ENCODE measurements around the gene NCF2. TPM values are rescaled to one million over a fixed set of nuclear protein-coding genes. Genes with fewer than 3 reads are reported as not detected.
"Not testable (repeated sequence)": the region's sequence is repeated elsewhere in the genome, so short reads cannot be mapped to it uniquely, and the experiment has no call there.

NCF2 gene, protein sequence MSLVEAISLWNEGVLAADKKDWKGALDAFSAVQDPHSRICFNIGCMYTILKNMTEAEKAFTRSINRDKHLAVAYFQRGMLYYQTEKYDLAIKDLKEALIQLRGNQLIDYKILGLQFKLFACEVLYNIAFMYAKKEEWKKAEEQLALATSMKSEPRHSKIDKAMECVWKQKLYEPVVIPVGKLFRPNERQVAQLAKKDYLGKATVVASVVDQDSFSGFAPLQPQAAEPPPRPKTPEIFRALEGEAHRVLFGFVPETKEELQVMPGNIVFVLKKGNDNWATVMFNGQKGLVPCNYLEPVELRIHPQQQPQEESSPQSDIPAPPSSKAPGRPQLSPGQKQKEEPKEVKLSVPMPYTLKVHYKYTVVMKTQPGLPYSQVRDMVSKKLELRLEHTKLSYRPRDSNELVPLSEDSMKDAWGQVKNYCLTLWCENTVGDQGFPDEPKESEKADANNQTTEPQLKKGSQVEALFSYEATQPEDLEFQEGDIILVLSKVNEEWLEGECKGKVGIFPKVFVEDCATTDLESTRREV
- polyA plus RNA-seq (ENCODE audit: insufficient read length), result 2.9 TPM
- long read RNA-seq, donor 1, partial matches to known transcripts, result 0 of 2 reads
- long read RNA-seq, donor 1, other reads (novel, unspliced or antisense), result 0 of 2 reads
- long read RNA-seq, donor 2, result 0 reads
- long read RNA-seq, donor 3, partial matches to known transcripts, result 0 of 1 reads
- long read RNA-seq, donor 3, other reads (novel, unspliced or antisense), result 0 of 1 reads
- long read RNA-seq, donor 4, result 0 reads
- long read RNA-seq, donor 5, result 0 reads
- long read RNA-seq, donor 6, result 0 reads
- long read RNA-seq, donor 7, result 0 reads
- long read RNA-seq, donor 8, result 0 reads

- DNase-seq, result no peak
These were observed at the start of gene NCF2 for GRCh38 chr1:183590244-183591191. Gene NCF2 (minus strand): TSS chr1:183590459. CDS start chr1:183590329, 130 bp downstream.

DNA sequence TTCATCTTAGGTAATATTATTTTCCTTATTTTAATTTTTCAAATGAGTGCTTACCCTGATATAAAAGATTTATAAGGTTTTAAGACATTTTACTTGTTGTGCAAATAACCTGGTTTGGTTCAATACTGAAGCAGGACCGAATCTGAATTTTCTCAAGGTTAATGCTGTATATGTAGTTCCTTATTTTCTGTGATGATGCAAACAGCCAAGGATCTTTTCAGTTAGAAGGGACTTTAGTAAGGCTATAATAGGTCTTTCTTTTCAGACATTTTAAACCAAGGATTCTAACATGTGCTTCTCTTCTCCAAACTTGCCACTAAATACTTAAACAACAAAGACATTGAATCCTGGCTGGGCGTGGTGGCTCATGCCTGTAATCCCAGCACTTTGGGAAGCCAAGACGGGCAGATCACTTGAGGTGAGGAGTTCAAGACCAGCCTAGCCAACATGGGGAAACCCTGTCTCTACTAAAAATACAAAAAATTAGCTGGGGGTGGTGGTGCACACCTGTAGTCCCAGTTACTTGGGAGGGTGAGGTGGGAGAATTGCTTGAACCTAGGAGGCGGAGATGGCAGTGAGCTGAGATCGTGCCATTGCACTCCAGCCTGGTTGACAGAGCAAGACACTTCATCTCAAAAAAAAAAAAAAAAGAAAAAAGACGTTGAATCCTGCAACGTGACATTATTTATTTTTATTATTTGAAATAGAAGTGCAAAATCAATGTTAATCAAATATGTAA, 48.6 kb upstream of the NCF2 start:
- DNase-seq, result no peak

DNA sequence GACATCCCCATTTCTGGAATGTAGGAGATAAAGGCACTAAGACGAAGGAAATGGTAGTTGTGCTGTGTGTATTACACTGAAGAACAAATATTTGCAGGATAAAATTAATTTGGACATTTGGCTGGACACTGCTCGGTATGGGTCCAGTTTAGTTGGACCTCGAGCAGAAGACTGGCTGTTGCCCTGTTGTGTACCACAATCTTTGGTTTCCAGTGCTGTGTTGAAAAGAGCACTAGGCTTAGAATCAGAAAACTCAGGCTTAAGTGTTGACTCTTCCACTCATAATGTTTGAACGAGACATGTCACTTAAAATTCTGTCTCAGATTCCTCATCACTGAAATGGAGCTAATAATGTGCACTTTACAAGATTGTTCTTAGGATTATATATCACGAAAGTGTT, 46.5 kb upstream of the NCF2 start:
- no peak for DNase-seq

GRCh38 chr1:183636334-183636682, 46.0 kb upstream of the NCF2 start:
- no peak for DNase-seq

DNA sequence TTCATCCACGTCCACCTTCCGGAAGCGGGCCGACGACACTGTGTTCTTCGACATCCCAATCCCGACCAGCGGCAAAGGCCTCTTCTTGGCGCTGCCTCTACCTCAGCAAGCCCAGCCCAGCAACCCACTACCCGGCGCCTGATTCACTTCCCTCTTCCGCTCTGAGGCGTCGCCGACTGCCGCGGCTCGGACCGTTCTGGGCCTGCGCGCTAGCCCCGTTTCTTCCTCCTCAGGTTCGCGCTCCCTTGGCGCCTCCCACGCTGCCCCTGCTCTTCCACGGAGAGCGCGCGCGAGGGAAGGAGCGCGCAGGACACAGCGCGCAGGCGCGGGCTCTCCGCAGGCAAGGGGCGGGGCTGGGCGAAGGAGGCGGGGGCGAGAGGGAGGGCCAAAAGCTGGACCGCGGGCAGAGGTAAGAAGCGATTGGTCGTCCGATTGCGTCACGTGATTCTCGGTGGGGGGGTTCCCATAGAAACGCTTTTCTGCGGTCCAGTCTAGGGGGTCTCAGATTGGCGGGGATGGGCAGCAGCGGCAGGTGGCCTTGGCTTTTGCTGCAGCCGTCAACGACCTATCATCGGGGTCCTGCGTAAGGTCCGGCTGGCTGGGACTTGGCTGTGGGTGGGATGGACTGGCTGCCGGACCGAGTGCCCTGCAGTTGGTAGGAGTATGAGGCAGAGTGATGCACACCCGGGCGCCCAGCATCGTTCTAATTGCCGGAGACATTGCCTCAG, 45.5 kb upstream of the NCF2 start, which contains the start of gene ARPC5:
TSS of gene ARPC5 (minus strand) at position 178 of the 728 bp plus-strand sequence. CDS start at position 54, 124 bp downstream.
- DNase-seq, result peak; percentile 97

DNA sequence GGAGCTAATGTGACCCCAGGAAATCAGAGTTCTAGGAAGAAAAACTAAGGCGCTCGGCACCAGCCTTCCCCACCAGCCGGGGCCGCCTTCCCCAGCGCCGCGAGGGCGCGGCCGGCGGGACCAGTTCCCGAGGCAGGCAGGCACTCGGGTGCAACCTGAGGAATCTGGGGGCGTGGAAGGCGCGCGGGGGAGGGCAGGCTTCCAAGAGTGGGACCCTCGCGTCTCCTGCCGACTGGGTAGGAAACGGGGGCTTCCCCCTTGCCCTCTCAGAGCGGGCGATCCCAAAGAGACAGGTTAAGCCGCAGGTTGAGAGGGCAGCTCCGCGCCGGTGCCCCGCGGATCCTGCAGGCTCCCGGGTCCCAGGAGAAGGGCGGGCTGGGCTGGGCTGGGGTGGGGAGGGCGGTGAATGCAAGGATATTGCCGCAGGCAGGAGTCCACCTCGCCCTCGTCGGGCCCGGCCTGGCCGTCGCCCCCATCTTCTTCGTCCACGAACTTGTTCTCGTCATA, 44.9 kb upstream of the NCF2 start:
- peak; percentile 42 for DNase-seq

GRCh38 chr1:183634429-183635065, 44.3 kb upstream of the NCF2 start:
- DNase-seq, result no peak

GRCh38 chr1:183633676-183634343, 43.6 kb upstream of the NCF2 start:
- DNase-seq, result peak; percentile 49

DNA sequence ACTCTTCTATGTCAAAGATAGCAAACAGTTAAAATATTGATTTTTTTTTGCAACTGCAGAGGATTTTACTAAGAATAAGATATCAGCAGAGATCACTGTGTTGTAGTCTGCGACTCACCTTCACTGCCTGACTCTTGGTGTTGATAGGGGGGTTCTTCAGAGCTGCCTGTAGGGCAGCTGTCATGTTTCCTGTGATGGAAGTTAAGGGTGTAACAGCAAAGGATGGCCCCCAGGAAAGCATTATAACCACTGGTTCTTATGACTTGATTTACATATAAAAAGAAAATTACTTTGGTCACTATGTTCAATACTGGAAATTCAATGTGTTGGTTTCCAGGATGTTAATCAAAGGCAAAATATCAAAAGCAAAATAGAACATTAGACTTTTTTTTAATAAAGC, 42.7 kb upstream of the NCF2 start:
- DNase-seq, result no peak

GRCh38 chr1:183632114-183632513, 41.9 kb upstream of the NCF2 start:
- DNase-seq, result no peak

DNA sequence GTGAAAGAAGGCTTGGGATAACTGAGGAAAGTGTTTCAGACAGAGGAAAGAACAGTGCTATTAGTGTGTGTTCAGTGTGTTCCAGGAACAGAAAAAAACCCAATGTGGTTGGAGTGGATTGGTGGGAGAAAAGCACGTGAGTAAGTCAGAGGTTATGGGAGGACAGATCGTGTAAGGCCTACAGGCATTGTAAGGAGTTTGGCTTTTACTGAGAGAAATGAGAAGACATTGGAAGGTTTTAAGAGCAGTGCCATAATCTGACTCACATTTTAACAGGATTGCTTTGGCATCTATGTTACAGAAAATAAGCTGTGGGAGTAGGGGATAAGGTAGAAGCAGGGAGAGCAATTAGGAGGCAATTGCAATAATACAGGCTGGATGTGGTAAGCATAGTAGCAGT, 40.5 kb upstream of the NCF2 start:
- no peak for DNase-seq

DNA sequence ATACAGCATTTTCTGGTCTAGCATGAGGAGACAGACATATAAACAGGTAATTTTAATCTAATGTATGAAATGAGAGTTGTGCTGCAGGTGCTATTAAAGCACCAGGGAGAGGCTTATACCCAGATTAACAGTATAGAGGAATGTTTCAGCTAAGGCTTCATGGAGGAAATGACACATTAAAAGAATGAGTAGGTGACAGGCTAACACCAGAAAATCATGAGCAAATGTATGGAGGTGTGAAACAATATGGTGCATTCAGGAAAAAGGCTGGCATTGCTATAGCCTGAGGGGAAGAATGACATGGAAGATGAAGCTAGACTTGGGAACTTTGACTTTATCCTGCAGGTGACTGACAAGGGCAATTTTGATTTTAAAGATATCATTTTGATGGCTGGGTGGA, 38.3 kb upstream of the NCF2 start:
- no peak for DNase-seq

GRCh38 chr1:183626236-183626635, 36.0 kb upstream of the NCF2 start:
- DNase-seq, result not testable (repeated sequence)

GRCh38 chr1:183622884-183623785, 32.9 kb upstream of the NCF2 start:
- DNase-seq, result peak; percentile 75

GRCh38 chr1:183622013-183622412, 31.8 kb upstream of the NCF2 start:
- DNase-seq, result no peak

GRCh38 chr1:183620311-183620710, 30.1 kb upstream of the NCF2 start:
- no peak for DNase-seq

- DNase-seq, result no peak
These were observed 29.5 kb upstream of the NCF2 start for GRCh38 chr1:183619781-183620180.

GRCh38 chr1:183618202-183618601, 27.9 kb upstream of the NCF2 start:
- not testable (repeated sequence) for DNase-seq
